HepG2 (cell line): ENCODE results near the gene NSD1. TPM values are rescaled to one million over a fixed set of nuclear protein-coding genes. Genes with fewer than 3 reads are reported as not detected.

Experiments used
- ATAC-seq: fragments of 200-7000 bp; cut with Tn5 transposase; 3 replicates; pipeline ENCODE4 v1.9.1; 2020; ENCODE audit warnings: mild to moderate bottlenecking, moderate library complexity
- BruUV-seq: library from RNA; stranded (reverse); fragments of 400-500 nt; replicated peaks from 2 replicates; lab custom pipeline; 2021; lab: Mats Ljungman, UMichigan
- CTCF ChIA-PET: fragments of 300-600 bp; formaldehyde crosslinking; extraction: SDS; loops from one replicate; lab custom pipeline; 2021; ENCODE audit warnings: low total read pairs, inconsistent platforms, low intra/inter-chr PET ratio; lab: Yijun Ruan, JAX
- POLR2A ChIA-PET: fragments of 350-600 bp; sonication (Branson Sonifier 250); formaldehyde crosslinking; loops from one replicate; lab custom pipeline; 2020; ENCODE audit warnings: antibody characterized with exemption, inconsistent platforms; lab: Yijun Ruan, JAX
- DNase-seq: peaks from one replicate; pipeline ENCODE4 v3.0.0-alpha.2; 2015; ENCODE audit warnings: low spot score
- FAIRE-seq: peaks from 3 replicates; lab custom pipeline; 2011; peaks lifted over from hg19 to GRCh38; lab: Jason Lieb, UNC
- H2AFZ ChIP-seq: one replicate; pipeline ENCODE4 v1.6.1; 2011; ENCODE audit warnings: low read length, inconsistent platforms
- H3K27ac ChIP-seq: fragments of 300-600 bp; 3 replicates; pipeline ENCODE4 v1.8.0; 2011; ENCODE audit warnings: mixed run types, mild to moderate bottlenecking, mixed read lengths, low read length, inconsistent platforms; ENCODE audit not compliant: insufficient read depth; ENCODE audit errors: extremely low read length
- H3K27me3 ChIP-seq, 2 experiments: fragments of 200-600 bp in 1 of 2; 2 replicates in 1 of 2; 3 replicates in 1 of 2; pipeline versions ENCODE4 v1.6.0 to v1.8.0; 2011; ENCODE audit warnings: low read length in 2 of 2, mild to moderate bottlenecking in 2 of 2, moderate library complexity in 2 of 2, inconsistent platforms in 1 of 2; ENCODE audit not compliant: insufficient read depth in 2 of 2, control insufficient read depth in 1 of 2
- H3K36me3 ChIP-seq, 2 experiments: fragments of 200-600 bp in 1 of 2; replicated peaks in 1 of 2; 2 replicates in 1 of 2; 3 replicates in 1 of 2; pipeline versions ENCODE4 v1.5.1 to v1.8.0; 2011; ENCODE audit warnings: low read length in 2 of 2, inconsistent platforms in 1 of 2; ENCODE audit not compliant: insufficient read depth in 2 of 2, control insufficient read depth in 1 of 2
- H3K4me1 ChIP-seq: 2 replicates; pipeline ENCODE4 v1.5.1; 2012; ENCODE audit warnings: low read length, inconsistent platforms; ENCODE audit not compliant: insufficient read depth
- H3K4me2 ChIP-seq: 2 replicates; pipeline ENCODE4 v1.6.0; 2011; ENCODE audit warnings: low read depth, low read length, inconsistent platforms
- H3K4me3 ChIP-seq, 3 experiments: fragments of 200-600 bp in 1 of 3; sonication (generic), shearing (Covaris generic) in 1 of 3; replicated peaks in 1 of 3; 2 replicates each; pipeline ENCODE4 v1.5.1; 2011 to 2016; ENCODE audit warnings: low read length in 3 of 3, inconsistent platforms in 2 of 3, low read depth in 2 of 3, mild to moderate bottlenecking in 2 of 3, control low read depth in 1 of 3, mixed read lengths in 1 of 3; ENCODE audit not compliant: insufficient read depth in 1 of 3
- H3K79me2 ChIP-seq: one replicate; pipeline ENCODE4 v1.6.1; 2011; ENCODE audit warnings: low read length, inconsistent platforms; ENCODE audit not compliant: insufficient read depth
- H3K9ac ChIP-seq: 2 replicates; pipeline ENCODE4 v1.6.0; 2011; ENCODE audit warnings: mild to moderate bottlenecking, low read depth, low read length, inconsistent platforms; ENCODE audit not compliant: insufficient read depth
- H3K9me3 ChIP-seq: 2 replicates; pipeline ENCODE4 v1.5.1; 2012; ENCODE audit warnings: mild to moderate bottlenecking, low read length
- H4K20me1 ChIP-seq: 2 replicates; pipeline ENCODE4 v1.6.0; 2011; ENCODE audit warnings: inconsistent platforms, mild to moderate bottlenecking, low read length, moderate library complexity; ENCODE audit not compliant: insufficient read depth
- CREM ChIP-seq, 2 experiments: sonication (generic) in 1 of 2; formaldehyde crosslinking in 1 of 2; IDR thresholded peaks; 2 replicates each; pipeline versions ENCODE4 v1.4.0 to v1.6.1; 2016 to 2020; ENCODE audit warnings: antibody characterized with exemption in 1 of 2, mild to moderate bottlenecking in 1 of 2, missing genetic modification reagents in 1 of 2
- CSRNP2 ChIP-seq: sonication (generic); formaldehyde crosslinking; conservative IDR thresholded peaks from 2 replicates; pipeline ENCODE4 v1.8.0; 2022; ENCODE audit warnings: low read depth, missing genetic modification reagents
- DRAP1 ChIP-seq: IDR thresholded peaks from 2 replicates; pipeline ENCODE4 v1.6.1; 2016; ENCODE audit warnings: missing genetic modification reagents, missing compliant biosample characterization
- ETS1 ChIP-seq: sonication (generic); formaldehyde crosslinking; IDR thresholded peaks from 2 replicates; pipeline ENCODE4 v1.4.0; 2020; ENCODE audit warnings: missing genetic modification reagents
- GFI1 ChIP-seq: sonication (generic); formaldehyde crosslinking; IDR thresholded peaks from 2 replicates; pipeline ENCODE4 v1.5.0; 2020; ENCODE audit warnings: missing genetic modification reagents, mild to moderate bottlenecking, borderline replicate concordance
- GMEB1 ChIP-seq: sonication (generic); formaldehyde crosslinking; IDR thresholded peaks from 2 replicates; pipeline ENCODE4 v1.5.1; 2020; ENCODE audit warnings: missing genetic modification reagents, mild to moderate bottlenecking, borderline replicate concordance
- KLF9 ChIP-seq: IDR thresholded peaks from 2 replicates; pipeline ENCODE4 v1.6.1; 2016; ENCODE audit warnings: low read depth
- MBNL3 ChIP-seq: fragments of 250-450 bp; sonication (Bioruptor Pico); conservative IDR thresholded peaks from 2 replicates; pipeline ENCODE4 v1.8.0; 2022; ENCODE audit warnings: mild to moderate bottlenecking, inconsistent platforms
- POLR2AphosphoS2 ChIP-seq: IDR thresholded peaks from 2 replicates; pipeline ENCODE4 v1.6.1; 2011; ENCODE audit warnings: low read depth, low read length, improper control_type of control experiment
- TCF7L2 ChIP-seq: IDR thresholded peaks from 2 replicates; pipeline ENCODE4 v1.6.1; 2011; ENCODE audit warnings: mild to moderate bottlenecking, low read depth, low read length, moderate library complexity
- ZNF557 ChIP-seq: sonication (generic); formaldehyde crosslinking; IDR thresholded peaks from 2 replicates; pipeline ENCODE4 v1.4.0; 2020; ENCODE audit warnings: missing genetic modification reagents
- ZNF7 ChIP-seq: IDR thresholded peaks from 2 replicates; pipeline ENCODE4 v1.6.1; 2016; ENCODE audit warnings: missing biosample characterization, missing genetic modification reagents
- ZNF891 ChIP-seq: sonication (generic); formaldehyde crosslinking; IDR thresholded peaks from 2 replicates; pipeline ENCODE4 v1.5.0; 2020; ENCODE audit warnings: mild to moderate bottlenecking, missing genetic modification reagents
- WGBS: methylation state at CpG from one replicate; pipeline ENCODE4 v1.1.6; 2017; ENCODE audit warnings: low lambda C conversion rate; 5-methylcytosine and 5-hydroxymethylcytosine counted together
- in situ Hi-C: cut with HindIII; loops from 2 replicates; pipeline ENCODE4 v1.10.0; 2017; ENCODE audit warnings: low pct_unique_long_range_greater_than_20kb; ENCODE audit not compliant: extremely low pct_ligation_motif_present
- intact Hi-C: fragments of 100-400 bp; cut with micrococcal nuclease; formaldehyde crosslinking; loops from one replicate; pipeline ENCODE4 v1.10.0; 2022; ENCODE audit not compliant: unreplicated experiment
- polyA plus RNA-seq, 8 experiments: library from polyadenylated mRNA; depleted of rRNA in 3 of 8; stranded (reverse) in 7 of 8; unstranded in 1 of 8; fragments of >200 nt; fragmentation: Illumina TruSeq in 4 of 8; extraction: Trizol in 4 of 8; gene quantifications; 2 replicates each; pipeline versions ENCODE4 v1.2.1 to v1.2.3, GENCODE V29; 2011 to 2016; ENCODE audit warnings: low read depth in 4 of 8, missing spikeins in 1 of 8, mixed read lengths in 1 of 8; ENCODE audit not compliant: insufficient read depth in 1 of 8
- total RNA-seq, 5 experiments: library from RNA; depleted of rRNA; stranded (reverse); fragments of >200 nt; fragmentation: Illumina TruSeq; extraction: Trizol; gene quantifications; 2 replicates each; pipeline ENCODE4 v1.2.3, GENCODE V29; 2016; ENCODE audit warnings: low read depth in 1 of 5

The NSD1 gene
- total and polyA plus RNA-seq, 2 of the 13 experiments (the other 11 are each of a cell fraction or from before 2014, with no cell fraction given): 0.01 to 0.09 TPM

- TF ChIP-seq POLR2AphosphoS2 (no peak), TCF7L2 (no peak), CREM (IDR thresholded peaks at IDR 0.05) (no peak), CREM (CRISPR knock-in tag; IDR thresholded peaks at IDR 0.05) (no peak), DRAP1 (CRISPR knock-in tag) (no peak), GMEB1 (no peak), CSRNP2 (CRISPR knock-in tag) (no peak), MBNL3 (CRISPR knock-in tag) (no peak), ZNF7 (CRISPR knock-in tag) (no peak), KLF9 (CRISPR knock-in tag) (no peak), ETS1 (CRISPR knock-in tag) (no peak), GFI1 (CRISPR knock-in tag) (no peak), ZNF557 (no peak), ZNF891 (CRISPR knock-in tag) (no peak)
- no TSS peak for BruUV-seq
- Histone ChIP-seq H3K4me2 (no peak overlapping the region), H3K27ac (no peak overlapping the region), H3K36me3 (peaks cover 44 to 92% of the 10 kb centered on the region in 2 experiments), H3K4me1 (no peaks in the 10 kb centered on the region), H2AFZ (no peak overlapping the region), H3K27me3 (no peaks in the 10 kb centered on the region), H4K20me1 (0 out of 2 replicates have a peak, but pooled peaks cover 3% of the 10 kb centered on the region), H3K9ac (no peak overlapping the region), H3K9me3 (no peaks in the 10 kb centered on the region), H3K4me3 (no peak overlapping the region), H3K79me2 (peaks cover 4% of the 10 kb centered on the region)
- ATAC-seq: no peak
- no peak for DNase-seq
- CTCF ChIA-PET: interaction anchor here (1.2 to 2.9 kb wide), 2 partner anchors 17 to 22 kb away, joined by 3 to 38 read pairs; no protein-coding TSS in a partner anchor
- no peak for FAIRE-seq
- intact Hi-C loops (no loop called here), in situ Hi-C loops (no loop called here)
- POLR2A ChIA-PET: interaction anchor here (1.1 kb wide), 1 partner anchor 248 kb away, joined by 3 read pairs; the partner anchor contains the start of gene FGFR4
- 97% methylated on average over 18 of the region's 21 CpGs for WGBS
Measured at GRCh38 chr5:177334781-177335700, 201.5 kb downstream of the NSD1 start.
